GM19351 (cell line): ENCODE results near the gene PI4K2A.

Experiments
- ATAC-seq: cut with Tn5 transposase; IDR thresholded peaks from one replicate; pipeline ENCODE4 v1.9.1; 2021; ENCODE audit warnings: mild to moderate bottlenecking, moderate library complexity; ENCODE audit not compliant: unreplicated experiment

Gene PI4K2A

DNA sequence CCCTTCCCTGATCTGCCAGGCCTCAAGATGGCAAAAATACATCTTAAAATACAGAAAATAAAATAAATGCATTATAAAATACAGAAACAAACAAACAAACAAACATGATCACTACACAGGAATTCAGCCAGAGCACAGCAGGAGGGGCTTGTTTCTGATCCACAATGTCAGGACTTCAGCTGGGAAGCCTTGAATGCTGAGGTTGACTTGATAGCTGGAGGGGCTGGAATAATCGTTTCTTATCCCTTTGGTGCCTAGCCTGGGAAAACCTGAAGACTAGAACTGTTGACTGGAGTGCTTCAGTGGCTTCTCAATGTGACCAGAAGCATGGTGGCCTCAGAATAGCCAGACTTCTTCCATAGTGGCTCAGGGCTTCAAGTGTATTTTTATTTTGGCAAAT is 63.9 kb downstream of the PI4K2A start:
- no peak for ATAC-seq

DNA sequence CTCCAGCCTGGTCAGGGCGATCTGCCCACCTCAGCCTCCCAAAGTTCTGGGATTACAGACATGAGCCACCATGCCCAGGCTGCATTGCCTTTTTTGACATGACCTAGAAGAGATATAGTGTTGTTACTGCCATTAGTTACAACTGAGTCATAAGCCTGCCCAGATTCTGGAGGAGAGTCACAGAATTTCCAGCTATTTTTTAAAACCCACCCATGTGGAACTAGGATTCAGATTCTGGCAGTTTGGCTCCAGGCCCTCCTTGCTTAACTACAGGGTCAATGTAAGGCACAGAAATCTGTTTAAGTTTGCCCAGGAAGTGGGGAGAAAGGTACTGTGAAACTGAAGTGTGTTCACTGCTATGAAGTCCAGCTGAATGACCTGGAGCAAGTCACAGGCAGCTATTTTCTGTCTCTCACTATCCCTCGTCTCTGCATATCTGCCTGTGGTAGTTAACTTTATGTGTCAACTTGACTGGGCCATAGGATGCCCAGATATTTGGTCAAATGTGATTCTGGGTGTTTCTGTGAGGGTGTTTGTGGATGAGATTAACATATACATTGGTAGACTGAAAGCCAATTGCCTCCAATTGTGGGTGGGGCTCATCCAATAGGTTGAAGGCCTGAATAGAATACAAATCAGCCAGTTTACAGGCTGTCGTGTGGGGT is 64.7 kb downstream of the PI4K2A start:
- ATAC-seq, result no peak

DNA sequence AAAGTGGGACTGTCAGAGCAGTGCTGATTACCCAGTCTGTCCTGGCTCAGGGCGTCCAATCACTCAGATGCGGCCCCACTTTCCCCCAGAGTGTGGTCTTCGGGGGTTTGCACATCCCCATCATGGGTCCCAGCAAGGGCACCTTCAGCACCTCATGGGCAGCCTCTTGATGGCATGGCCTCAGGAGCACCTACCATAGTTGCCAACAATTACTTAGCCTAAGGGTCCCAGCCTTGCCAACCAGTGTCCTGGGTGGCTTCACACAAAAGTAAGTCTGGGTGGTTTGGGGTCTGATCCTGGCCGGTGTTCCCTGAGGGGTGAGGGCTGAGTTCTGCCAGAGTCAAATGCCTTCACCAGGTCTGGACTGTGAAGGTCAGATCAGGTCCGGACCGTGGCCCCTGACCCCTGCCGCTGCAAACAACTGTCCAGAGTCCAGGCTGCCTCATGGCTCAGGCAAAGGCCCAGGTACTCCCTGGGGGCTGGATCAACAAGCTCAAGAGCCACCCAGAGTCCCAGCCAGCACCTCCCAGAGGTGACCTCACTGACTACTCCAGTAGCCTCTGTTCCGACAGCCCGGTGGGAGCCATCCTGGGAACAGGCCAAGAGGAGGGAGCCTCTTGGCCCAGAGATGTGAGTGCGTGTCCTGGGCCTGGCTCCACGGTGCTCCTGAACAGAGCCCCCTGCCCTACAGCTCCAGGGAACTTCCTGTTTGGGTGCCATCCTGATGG is 66.8 kb downstream of the PI4K2A start:
- no peak for ATAC-seq

DNA sequence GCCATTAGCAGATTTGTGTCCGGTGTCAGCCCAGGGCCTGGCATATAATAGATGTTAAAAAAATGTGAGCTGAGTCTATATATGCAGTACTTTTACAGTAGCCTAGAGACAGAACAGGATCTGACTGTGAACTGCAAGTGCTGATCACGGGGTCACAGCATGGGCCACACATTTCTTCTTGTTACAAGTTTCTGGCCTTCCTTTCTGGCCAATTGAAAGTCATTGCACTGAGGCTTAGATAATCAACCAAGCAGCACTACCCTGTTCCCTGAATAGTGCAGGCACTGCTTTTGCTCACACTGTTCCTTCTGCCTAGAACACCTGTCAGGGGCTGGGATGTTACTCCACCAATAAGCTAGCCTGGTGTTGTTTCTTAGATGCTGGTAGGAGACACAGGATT is 67.7 kb downstream of the PI4K2A start:
- no peak for ATAC-seq

DNA sequence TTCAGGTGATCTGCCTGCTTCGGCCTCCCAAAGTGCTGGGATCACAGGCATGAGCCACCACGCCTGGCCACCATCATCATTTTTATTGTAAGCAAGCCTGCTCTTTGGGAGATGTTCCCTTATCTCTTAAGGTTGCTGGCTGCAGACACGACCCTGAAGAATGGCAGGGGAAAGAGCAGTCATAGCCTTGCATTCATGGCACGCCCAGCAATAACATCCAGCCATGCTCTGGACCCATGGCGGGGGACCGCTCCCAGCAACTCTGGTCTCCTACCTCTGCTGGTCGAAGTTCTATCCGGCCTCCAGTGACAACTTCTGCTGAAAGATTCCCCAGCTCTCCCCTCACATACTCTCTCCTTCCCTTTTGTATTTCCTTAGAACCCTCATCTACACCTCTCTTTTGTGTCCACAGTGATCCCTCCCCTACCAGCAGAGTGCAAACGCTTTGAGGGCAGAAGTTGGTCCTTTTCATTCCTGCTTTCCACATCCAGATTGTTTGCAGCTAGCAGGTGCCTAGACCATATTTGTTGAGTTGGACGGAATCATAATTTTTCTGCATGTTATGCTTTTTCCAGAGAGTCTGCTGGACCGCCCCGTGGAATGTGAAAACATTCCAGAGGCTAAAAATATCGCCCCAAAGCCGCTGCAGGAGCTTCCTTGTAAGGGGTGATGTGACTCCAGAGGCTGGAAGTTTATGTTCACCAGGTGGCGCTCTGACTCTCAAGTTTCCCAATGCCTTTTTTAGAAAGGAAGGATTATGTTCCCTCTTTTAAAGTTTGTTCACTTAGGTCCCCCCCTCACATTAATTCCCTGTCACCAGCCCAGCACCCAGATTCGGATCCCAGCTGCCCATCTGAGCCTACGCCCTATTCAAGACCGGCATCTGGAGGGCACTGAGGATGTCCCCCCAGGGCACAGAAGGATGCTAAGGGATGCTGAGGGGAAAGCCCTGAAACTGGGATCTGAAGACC is 68.8 kb downstream of the PI4K2A start:
- no peak for ATAC-seq

DNA sequence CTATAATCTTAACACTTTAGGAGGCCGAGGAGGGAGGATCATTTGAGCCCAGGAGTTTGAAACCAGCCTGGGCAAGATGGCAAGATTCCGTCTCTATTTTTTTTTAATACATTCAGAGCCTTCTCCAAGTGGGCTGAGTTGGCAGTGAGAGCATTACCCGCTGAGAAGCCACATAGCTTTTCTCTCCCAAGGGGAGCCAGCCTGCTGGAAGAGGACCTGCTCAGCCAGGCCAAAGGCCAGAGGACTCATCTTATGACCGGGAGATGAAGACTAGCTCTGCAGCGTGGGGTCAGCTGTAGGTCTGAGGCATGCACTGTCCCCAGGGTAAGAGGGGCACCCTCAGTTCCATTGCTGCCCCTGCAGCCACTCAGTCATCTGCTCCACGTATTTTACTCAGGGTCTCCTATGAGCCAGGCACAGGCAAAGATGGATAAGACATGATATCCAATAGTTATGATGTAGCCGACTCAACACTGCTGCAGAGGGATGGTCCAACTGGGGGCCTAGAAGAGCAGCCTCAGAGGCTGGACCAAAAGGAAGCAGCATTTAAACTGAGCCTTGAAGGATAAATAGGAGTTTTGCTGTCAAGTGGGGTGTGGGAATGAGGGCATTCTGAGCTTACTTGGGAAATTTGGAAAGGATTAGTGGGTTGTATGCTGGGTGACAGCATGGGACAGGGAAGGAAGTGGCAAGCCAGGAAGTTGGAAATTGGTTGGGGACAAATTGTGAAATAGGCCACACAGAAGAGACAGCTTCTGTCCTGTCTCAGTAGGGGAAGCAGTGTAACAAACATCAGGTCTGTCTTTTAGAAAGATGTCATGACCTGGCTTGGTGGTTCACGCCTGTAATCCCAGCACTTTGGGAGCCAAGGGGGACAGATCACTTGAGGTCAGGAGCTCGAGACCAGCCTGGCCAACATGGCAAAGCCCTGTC is 71.4 kb downstream of the PI4K2A start:
- ATAC-seq, result no peak

DNA sequence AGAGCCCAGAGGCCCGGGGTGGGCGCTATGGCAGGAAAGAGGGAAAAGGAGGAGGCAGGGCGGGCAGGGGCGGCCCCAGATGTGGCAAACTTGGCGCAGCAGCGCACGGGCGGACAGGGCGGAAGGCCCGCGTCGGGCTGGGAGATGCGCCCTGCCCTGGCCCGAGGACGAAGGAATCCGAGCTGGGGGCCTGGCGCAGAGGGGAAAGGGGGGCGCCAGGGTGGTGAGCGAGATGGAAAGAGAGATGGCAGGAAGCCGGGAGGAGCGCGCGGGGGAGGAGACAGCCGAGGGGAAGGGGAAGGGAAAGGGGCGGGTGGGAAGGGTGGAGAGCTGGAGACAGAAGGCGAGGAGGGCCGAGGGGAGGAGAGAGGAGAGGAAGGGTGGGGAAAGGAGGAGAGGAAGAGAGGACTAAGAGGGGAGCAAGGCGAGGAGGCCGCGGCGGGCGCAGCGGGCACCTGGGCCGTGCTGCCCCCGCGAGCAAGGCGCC is 72.9 kb downstream of the PI4K2A start, which contains the start of gene MARVELD1:
Gene MARVELD1, plus strand, starts transcription at position 392 of the 487 bp plus-strand sequence. CDS start 147 bp downstream, outside the sequence.
- no peak for ATAC-seq

DNA sequence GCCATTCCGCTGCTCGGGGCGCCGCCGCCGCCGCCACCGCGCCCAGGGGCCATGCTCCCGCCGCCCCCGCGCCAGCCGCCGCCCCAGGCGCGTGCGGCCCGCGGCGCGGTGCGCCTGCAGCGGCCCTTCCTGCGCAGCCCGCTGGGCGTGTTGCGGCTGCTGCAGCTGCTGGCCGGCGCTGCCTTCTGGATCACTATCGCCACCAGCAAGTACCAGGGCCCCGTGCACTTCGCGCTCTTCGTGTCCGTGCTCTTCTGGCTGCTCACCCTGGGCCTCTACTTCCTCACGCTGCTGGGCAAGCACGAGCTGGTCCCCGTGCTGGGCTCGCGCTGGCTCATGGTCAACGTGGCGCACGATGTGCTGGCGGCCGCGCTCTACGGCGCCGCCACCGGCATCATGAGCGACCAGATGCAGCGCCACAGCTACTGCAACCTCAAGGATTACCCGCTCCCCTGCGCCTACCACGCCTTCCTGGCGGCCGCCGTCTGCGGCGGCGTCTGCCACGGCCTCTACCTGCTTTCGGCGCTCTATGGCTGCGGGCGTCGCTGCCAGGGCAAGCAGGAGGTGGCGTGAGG is 73.4 kb downstream of the PI4K2A start:
- peak; percentile 78 for ATAC-seq

DNA sequence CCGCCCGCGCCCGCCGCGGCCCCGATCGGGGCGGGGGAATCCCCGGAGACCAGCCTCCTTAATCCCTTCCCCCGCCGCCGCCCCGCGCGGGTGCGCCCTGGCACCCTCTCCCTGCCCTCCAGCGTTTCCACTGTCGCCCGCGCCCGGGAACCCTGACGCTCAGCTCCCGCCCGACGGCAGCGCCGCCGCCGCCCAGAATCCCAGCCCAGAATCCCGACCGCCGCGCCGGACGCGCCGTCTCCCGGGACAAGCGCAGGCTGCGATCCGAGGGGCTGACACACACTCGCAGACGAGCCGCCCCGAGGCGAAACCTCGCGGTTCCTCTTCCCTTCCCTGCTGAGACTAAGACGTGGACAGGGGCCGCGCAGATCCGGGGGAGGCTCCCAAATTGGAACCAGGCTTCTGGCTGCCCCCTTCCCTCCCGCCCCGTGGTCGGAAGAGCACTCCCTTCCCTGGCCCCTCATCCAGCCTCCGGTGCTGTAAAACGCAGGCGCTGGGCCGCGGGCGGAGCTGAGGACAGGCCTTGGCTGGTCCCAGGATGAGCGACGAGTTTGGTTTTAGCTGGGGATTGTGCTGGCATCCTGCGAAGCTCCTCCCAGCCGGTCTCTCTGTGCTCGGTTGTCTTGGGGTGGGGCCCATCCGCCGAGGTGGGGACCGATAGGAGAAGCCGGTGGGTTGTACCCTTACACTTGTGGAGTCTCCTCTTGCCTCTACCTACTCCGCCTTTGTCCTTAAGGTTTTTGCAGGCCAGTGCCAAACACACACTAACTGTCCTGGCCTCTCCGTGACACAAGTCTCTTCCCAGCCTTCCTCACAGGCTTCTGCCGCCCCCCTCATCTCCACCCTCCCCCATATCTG is 74.2 kb downstream of the PI4K2A start:
- ATAC-seq, result no peak

DNA sequence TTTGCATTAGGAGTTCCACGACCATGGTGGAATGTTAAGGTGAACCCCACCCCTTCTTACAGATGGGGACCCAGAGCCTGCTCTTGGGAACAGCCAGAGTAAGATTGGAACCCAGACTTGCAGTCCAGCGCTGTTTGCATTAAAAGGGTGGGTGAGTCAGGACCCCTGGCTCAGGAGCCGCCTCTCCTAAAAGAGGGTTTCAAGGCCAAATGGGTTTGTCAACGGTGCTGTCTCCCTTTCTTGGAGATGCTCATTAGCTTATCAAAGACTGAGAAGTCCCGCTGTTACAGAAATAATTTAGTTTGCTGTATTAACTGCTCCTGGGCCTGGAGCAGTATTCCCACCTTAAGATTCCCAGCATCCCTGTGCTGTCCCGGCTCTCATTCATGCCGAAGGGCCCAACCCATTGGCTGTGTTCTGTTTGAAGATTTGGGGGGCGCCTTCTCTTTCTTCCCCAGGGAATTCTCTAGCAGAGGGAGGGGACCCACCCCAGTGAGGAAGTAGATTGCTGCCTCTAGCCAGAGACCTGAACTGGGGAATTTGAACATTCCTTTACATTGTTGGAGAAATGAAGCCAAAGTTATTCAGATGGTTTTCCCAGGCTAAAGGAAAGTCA is 74.9 kb downstream of the PI4K2A start:
- ATAC-seq, result no peak

DNA sequence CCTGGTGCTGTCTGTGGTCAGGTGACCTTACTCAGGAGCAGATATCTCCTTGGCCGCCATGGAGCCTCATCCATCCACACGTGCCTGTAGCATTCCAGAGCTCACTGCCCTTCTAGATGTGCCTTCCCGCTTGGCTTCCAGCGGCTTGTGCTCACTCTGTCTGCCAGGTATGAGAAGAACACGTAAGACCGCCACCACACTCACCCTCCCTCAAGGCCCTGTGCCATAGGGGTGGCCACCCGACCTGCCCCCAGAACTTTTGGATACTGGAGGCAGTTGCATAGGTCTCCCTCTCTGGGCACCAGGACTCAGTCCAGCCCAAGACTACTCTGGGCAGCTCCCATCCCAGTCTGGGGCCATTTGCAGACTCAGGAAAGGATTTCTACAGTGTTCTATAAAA is 77.2 kb downstream of the PI4K2A start:
- ATAC-seq, result no peak

DNA sequence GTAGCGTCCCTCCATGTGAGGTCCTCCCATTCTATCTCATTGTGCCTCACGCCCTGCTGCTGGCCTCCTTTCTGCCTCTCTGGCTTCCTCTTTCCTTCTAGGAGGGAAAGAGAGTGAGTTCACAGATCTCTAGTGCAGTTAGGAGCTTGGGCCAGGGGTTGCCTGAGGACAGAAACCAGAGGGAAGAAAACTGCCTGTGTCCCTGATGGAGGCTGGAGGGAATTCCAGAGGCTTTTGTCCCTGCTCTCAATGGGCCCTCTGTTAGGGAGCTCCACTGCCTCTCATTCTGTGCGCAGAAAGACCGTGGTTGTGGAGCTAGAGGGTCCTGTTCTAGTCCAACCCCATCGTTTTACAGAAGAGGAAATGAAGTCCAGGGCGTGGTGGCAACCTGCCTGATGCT is 77.7 kb downstream of the PI4K2A start:
- ATAC-seq, result no peak

DNA sequence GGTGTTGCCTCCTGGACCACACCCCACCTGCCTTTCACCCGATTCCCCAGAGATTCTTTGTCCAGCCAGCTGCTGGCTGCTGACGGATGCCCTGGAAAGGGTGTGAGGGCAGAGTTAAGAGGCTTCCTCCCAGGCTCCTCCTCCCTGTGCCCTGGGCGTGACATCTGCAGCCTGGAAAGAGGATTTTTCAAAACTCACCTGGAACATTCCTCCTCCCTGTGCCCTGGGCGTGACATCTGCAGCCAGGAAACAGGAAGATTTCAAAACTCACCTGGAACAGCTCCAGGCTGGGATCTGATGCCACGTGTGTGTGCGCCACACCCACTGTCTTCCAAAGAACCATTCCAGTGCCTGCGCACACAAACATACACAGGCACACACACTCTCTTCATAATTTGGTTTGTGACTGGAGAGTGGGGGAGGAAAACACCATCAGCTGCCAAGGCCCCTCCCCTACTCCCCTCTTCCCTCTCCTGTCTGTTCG is 78.2 kb downstream of the PI4K2A start:
- ATAC-seq, result no peak

DNA sequence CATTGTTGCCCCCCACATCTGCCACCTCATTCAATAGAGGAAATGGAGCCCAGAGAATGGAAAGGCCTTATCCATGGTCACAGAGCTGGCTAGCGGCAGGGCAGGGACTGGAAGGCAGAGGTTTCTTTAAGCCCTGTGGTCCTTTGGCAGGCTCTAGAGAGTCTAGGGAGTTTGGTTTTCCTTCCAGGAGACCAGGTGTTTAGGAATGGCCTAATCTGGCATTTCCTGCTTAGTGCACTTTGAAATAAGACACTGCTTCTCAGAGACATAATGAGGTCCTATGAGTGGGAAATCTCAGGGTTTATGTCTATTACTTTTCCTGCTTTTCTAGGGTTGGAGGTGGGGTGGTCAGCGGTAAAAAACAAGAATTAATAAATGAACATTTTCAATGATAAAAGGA is 79.1 kb downstream of the PI4K2A start:
- no peak for ATAC-seq

DNA sequence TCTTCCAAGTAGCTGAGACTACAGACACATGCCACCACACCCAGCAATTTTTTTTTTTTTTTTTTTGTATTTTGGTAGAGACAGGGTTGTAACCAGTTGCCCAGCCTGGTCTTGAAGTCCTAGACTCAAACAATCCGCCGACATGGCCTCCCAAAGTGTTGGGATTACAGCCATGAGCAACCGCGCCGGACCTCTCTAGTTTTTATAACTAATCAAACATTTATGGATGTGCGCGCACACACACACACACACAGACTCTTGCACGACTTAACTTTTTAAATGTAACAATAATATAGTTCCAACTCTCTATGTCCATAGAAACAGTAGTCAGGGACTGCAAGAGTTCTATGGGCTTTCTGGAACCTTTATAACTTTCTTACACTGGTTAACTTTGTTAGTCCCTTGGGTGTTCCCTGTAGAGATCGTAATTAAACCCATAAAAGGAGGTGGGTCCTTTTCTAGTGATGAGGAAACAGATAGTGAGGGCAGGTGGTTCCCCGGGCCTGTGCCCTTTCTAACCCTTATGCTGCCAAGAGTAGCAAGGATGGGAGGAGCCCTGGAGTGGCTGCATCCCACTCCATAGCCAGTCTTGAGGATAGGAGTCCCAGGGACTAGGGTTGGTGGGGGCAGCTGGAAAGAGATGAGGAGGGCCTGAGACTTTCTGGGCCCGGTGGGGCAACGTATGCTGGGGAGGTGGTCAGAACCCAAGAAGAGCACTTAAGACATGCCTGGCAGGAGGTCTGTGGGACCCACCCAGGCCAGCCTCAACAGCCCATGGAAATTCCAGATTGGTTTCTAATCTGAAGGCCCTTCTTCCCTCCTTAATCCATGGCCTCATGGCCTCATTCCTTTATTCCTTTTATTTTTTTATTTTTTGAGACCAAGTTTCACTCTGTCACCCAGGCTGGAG is 81.7 kb downstream of the PI4K2A start:
- no peak for ATAC-seq

DNA sequence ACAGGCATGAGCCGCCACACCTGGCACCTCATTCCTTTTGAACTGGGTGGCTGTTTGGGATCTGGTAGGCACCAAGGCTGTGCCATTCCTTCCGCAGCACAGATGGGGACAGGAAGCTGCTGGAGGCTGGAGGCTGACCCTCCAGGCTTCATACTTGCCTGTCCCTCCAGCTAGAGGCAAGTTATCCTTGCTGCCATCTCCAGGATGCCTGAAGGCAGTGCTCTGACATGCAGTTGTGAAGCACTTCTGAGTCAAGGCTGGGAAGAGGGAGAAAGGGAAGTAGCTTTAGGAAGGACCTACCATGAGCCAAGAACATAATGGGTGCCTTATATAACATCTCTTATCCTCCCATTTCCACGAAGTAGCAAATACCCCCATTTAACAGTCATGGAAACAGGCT is 82.5 kb downstream of the PI4K2A start:
- ATAC-seq, result no peak

DNA sequence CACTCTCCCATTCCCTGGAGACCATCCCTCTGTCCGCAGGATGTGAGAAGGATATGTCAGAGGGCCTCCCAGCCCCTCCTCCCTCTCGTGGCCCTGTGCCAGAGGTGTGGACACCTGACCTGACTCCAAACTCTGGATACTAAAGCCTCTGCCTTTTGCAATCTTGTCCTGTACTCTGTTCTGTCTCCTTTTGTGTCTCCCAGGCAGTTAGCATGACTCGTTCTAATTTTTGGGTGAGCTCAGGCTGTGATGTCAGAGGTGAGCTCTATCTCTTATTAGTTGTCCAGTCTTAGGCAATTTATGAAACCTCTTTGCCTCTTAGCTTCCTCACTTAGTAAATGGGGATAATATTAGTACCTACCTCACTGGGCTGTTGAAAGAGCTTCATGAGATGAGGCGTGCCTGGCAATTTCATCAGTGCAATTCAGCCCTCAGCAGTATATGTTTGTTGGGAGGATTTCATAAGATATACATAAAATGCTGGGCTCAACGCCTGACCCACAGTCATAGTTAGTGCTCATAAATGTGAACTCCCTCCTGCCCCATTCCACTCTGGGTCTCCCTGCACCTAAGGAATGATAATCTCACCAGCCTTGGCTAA is 84.0 kb downstream of the PI4K2A start:
- ATAC-seq, result no peak
